ENCODE data around the gene RAD9A. TPM values are rescaled to one million over a fixed set of nuclear protein-coding genes. Genes with fewer than 3 reads are reported as not detected.

The RAD9A gene
- total and polyA plus RNA-seq, 2 experiments from 2014 or later: 13.9 to 17.0 TPM

GRCh38 chr11:67357831-67358670 lies 33.7 kb upstream of the RAD9A start (continued):
- TF ChIP-seq ZNF462 (CRISPR knock-in tag; IDR thresholded peaks at IDR 0.05) (no peak), JUNB (IDR thresholded peaks at IDR 0.05; ENCODE audit: unreplicated experiment) (no peak), POLR2AphosphoS5 (IDR thresholded peaks at IDR 0.05; ENCODE audit: low read depth) (no peak), ETS1 (IDR thresholded peaks at IDR 0.05) (no peak), NANOG (IDR thresholded peaks at IDR 0.05; ENCODE audit: borderline replicate concordance) (no peak), EZH2 (IDR thresholded peaks at IDR 0.05; ENCODE audit: low read depth, unreplicated experiment) (no peak), EZH2phosphoT487 (IDR thresholded peaks at IDR 0.05; ENCODE audit: unreplicated experiment) (no peak), CREB1 (CRISPR knock-in tag; IDR thresholded peaks at IDR 0.05; ENCODE audit: low read depth) (no peak), ZNF331 (CRISPR knock-in tag; IDR thresholded peaks at IDR 0.05; ENCODE audit: low read depth) (no peak)

Measured in GM23338 (cell line).